H1 (cell line): ENCODE results near the gene CCDC116. TPM values are rescaled to one million over a fixed set of nuclear protein-coding genes. Genes with fewer than 3 reads are reported as not detected.
"Not testable (repeated sequence)": the region's sequence is repeated elsewhere in the genome, so short reads cannot be mapped to it uniquely, and the experiment has no call there.

Experiments
- CTCF ChIA-PET: fragments of 300-600 bp; sonication (Branson Sonifier 250); formaldehyde crosslinking; loops from one replicate; lab custom pipeline; 2021; ENCODE audit not compliant: partially characterized antibody; lab: Charles Lee
- POLR2A ChIA-PET: fragments of 300-600 bp; sonication (Branson Sonifier 250); formaldehyde crosslinking; loops from one replicate; lab custom pipeline; 2021; ENCODE audit warnings: inconsistent platforms; ENCODE audit not compliant: partially characterized antibody; lab: Charles Lee
- DNase-seq, 2 experiments: peaks; one replicate each; pipeline versions ENCODE4 v3.0.0 to v3.0.0-alpha.2; 2010 to 2022; ENCODE audit warnings: low spot score in 2 of 2, low read depth in 1 of 2, mixed read lengths in 1 of 2
- FAIRE-seq: peaks from 2 replicates; lab custom pipeline; 2011; peaks lifted over from hg19 to GRCh38; lab: Jason Lieb, UNC
- H2AFZ ChIP-seq: 2 replicates; pipeline ENCODE4 v1.8.1; 2012; ENCODE audit warnings: low read length, inconsistent platforms
- H2AK5ac ChIP-seq: 2 replicates; pipeline ENCODE4 v1.6.1; 2013; ENCODE audit warnings: low read depth, low read length
- H2BK120ac ChIP-seq: replicated peaks from 2 replicates; pipeline ENCODE3; 2013; ENCODE audit warnings: low read depth, low read length, inconsistent platforms
- H2BK12ac ChIP-seq: 2 replicates; pipeline ENCODE4 v1.6.1; 2013; ENCODE audit warnings: low read depth, low read length
- H2BK15ac ChIP-seq: 2 replicates; pipeline ENCODE4 v1.6.1; 2013; ENCODE audit warnings: low read length
- H2BK20ac ChIP-seq: 2 replicates; pipeline ENCODE4 v1.6.1; 2013; ENCODE audit warnings: low read length
- H2BK5ac ChIP-seq: 2 replicates; pipeline ENCODE4 v1.6.1; 2013; ENCODE audit warnings: low read depth, low read length
- H3K14ac ChIP-seq: 2 replicates; pipeline ENCODE4 v1.6.1; 2013; ENCODE audit warnings: inconsistent platforms; ENCODE audit not compliant: insufficient read length
- H3K18ac ChIP-seq: 2 replicates; pipeline ENCODE4 v1.6.1; 2013; ENCODE audit warnings: low read length; ENCODE audit errors: extremely low read depth
- H3K23ac ChIP-seq: 2 replicates; pipeline ENCODE4 v1.6.1; 2013; ENCODE audit warnings: inconsistent platforms; ENCODE audit not compliant: insufficient read length
- H3K23me2 ChIP-seq: 2 replicates; pipeline ENCODE4 v1.6.1; 2013; ENCODE audit warnings: low read depth, low read length
- H3K27ac ChIP-seq: 2 replicates; pipeline ENCODE4 v1.6.1; 2011; ENCODE audit warnings: low read depth, low read length, inconsistent platforms
- H3K27me3 ChIP-seq, 4 experiments: replicated peaks in 1 of 4; 1 replicate in 1 of 4; 2 replicates in 3 of 4; pipeline versions ENCODE4 v1.6.1 to v1.8.1; 2011 to 2013; ENCODE audit warnings: low read length in 3 of 4, mild to moderate bottlenecking in 3 of 4, inconsistent platforms in 2 of 4, mixed read lengths in 2 of 4, moderate library complexity in 1 of 4; ENCODE audit not compliant: control insufficient read depth in 3 of 4, insufficient read depth in 3 of 4; ENCODE audit errors: extremely low read depth in 1 of 4
- H3K36me3 ChIP-seq, 4 experiments: 2 replicates each; pipeline versions ENCODE4 v1.6.1 to v1.8.1; 2011 to 2013; ENCODE audit warnings: mild to moderate bottlenecking in 4 of 4, low read length in 3 of 4, moderate library complexity in 2 of 4, control low read depth in 1 of 4, inconsistent platforms in 1 of 4; ENCODE audit not compliant: insufficient read depth in 4 of 4, control insufficient read depth in 2 of 4
- H3K4ac ChIP-seq: replicated peaks from 2 replicates; pipeline ENCODE3; 2013; ENCODE audit warnings: low read length, low read depth, mixed read lengths, inconsistent platforms; ENCODE audit not compliant: insufficient read length
- H3K4me1 ChIP-seq, 4 experiments: replicated peaks in 1 of 4; 1 replicate in 1 of 4; 2 replicates in 3 of 4; pipeline versions ENCODE4 v1.6.1 to v1.8.1; 2011 to 2013; ENCODE audit warnings: low read length in 3 of 4, inconsistent platforms in 2 of 4, mixed read lengths in 1 of 4; ENCODE audit not compliant: insufficient read depth in 4 of 4, control insufficient read depth in 3 of 4
- H3K4me2 ChIP-seq, 2 experiments: 2 replicates each; pipeline versions ENCODE4 v1.6.1 to v1.8.1; 2011 to 2013; ENCODE audit warnings: low read depth in 2 of 2, low read length in 2 of 2, control low read depth in 1 of 2, inconsistent platforms in 1 of 2, mild to moderate bottlenecking in 1 of 2; ENCODE audit not compliant: insufficient read depth in 1 of 2
- H3K4me3 ChIP-seq, 4 experiments: fragments of 200-600, 300-600 bp in 1 of 4; sonication (generic), shearing (Covaris generic), sonication (Bioruptor Twin) in 1 of 4; 2 replicates each; pipeline versions ENCODE4 v1.5.1 to v1.8.1; 2011 to 2016; ENCODE audit warnings: low read length in 4 of 4, low read depth in 3 of 4, control low read depth in 2 of 4, inconsistent platforms in 2 of 4, mild to moderate bottlenecking in 2 of 4, mixed read lengths in 1 of 4, moderate library complexity in 1 of 4; ENCODE audit not compliant: insufficient read depth in 2 of 4; ENCODE audit errors: extremely low read depth in 1 of 4
- H3K56ac ChIP-seq: replicated peaks from 2 replicates; pipeline ENCODE3; 2013; ENCODE audit warnings: low read depth, mild to moderate bottlenecking, mixed read lengths, low read length, inconsistent platforms; ENCODE audit not compliant: insufficient read length
- H3K79me1 ChIP-seq: 2 replicates; pipeline ENCODE4 v1.6.1; 2013; ENCODE audit warnings: low read depth, low read length, control low read depth
- H3K79me2 ChIP-seq, 2 experiments: 2 replicates each; pipeline versions ENCODE4 v1.6.1 to v1.8.1; 2012 to 2013; ENCODE audit warnings: low read length in 2 of 2, mild to moderate bottlenecking in 2 of 2, inconsistent platforms in 1 of 2; ENCODE audit not compliant: insufficient read depth in 2 of 2, control insufficient read depth in 1 of 2
- H3K9ac ChIP-seq, 4 experiments: replicated peaks in 1 of 4; 1 replicate in 1 of 4; 2 replicates in 3 of 4; pipeline versions ENCODE4 v1.6.1 to v1.8.1; 2011 to 2013; ENCODE audit warnings: low read depth in 3 of 4, low read length in 3 of 4, control low read depth in 2 of 4, mild to moderate bottlenecking in 2 of 4, moderate library complexity in 2 of 4, inconsistent platforms in 1 of 4; ENCODE audit errors: extremely low read depth in 1 of 4
- H3K9me3 ChIP-seq, 2 experiments: 2 replicates each; pipeline versions ENCODE4 v1.6.1 to v1.8.1; 2012 to 2013; ENCODE audit warnings: mild to moderate bottlenecking in 2 of 2, moderate library complexity in 2 of 2, control low read depth in 1 of 2, inconsistent platforms in 1 of 2, low read depth in 1 of 2, low read length in 1 of 2, mixed read lengths in 1 of 2; ENCODE audit not compliant: insufficient read depth in 2 of 2
- H4K20me1 ChIP-seq, 2 experiments: replicated peaks in 1 of 2; 2 replicates each; pipeline versions ENCODE3 to v1.8.1; 2011 to 2013; ENCODE audit warnings: inconsistent platforms in 2 of 2, low read length in 2 of 2, mild to moderate bottlenecking in 1 of 2; ENCODE audit not compliant: insufficient read depth in 2 of 2, control insufficient read depth in 1 of 2
- H4K5ac ChIP-seq: 2 replicates; pipeline ENCODE4 v1.6.1; 2013; ENCODE audit warnings: low read length, low read depth, mixed read lengths, inconsistent platforms; ENCODE audit not compliant: insufficient read length
- H4K8ac ChIP-seq: 2 replicates; pipeline ENCODE4 v1.8.0; 2013; ENCODE audit warnings: mild to moderate bottlenecking, moderate library complexity, low read length, inconsistent platforms; ENCODE audit not compliant: insufficient read depth; ENCODE audit errors: extremely low read depth
- H4K91ac ChIP-seq: replicated peaks from 2 replicates; pipeline ENCODE3; 2013; ENCODE audit warnings: low read length, mixed read lengths, inconsistent platforms; ENCODE audit not compliant: insufficient read length
- WGBS, 2 experiments: shearing (Covaris generic) in 1 of 2; methylation state at CpG; one replicate each; pipeline versions ENCODE4 v1.1.6 to v1.1.7; 2013 to 2015; ENCODE audit warnings: low lambda C conversion rate in 2 of 2, mixed read lengths in 2 of 2, inconsistent platforms in 1 of 2, low coverage in 1 of 2, missing lambda C conversion rate in 1 of 2; ENCODE audit not compliant: insufficient replicate concordance in 2 of 2, insufficient coverage in 1 of 2, insufficient read length in 1 of 2; ENCODE audit errors: extremely low coverage in 1 of 2, missing lambda C conversion rate in 1 of 2; 5-methylcytosine and 5-hydroxymethylcytosine counted together
- polyA plus RNA-seq, 7 experiments: library from polyadenylated mRNA; depleted of rRNA in 3 of 7; stranded (reverse) in 5 of 7; unstranded in 2 of 7; fragments of >200 nt in 5 of 7; fragments of 200-250 nt in 2 of 7; gene quantifications; 1 replicate in 5 of 7; 2 replicates in 1 of 7; 4 replicates in 1 of 7; pipeline versions ENCODE4 v1.2.1 to v1.2.3, GENCODE V29; 2011 to 2013; ENCODE audit warnings: missing spikeins in 2 of 7, mixed read lengths in 2 of 7
- total RNA-seq: library from RNA; stranded (reverse); fragmentation: NEBNext Ultra II Directional; extraction: Animal tissue kit (Norgen Biotek cat#: 25700); gene quantifications from 2 replicates; pipeline ENCODE4 v1.2.1, GENCODE V29; 2021

CCDC116 gene
- total and polyA plus RNA-seq, 2 of the 8 experiments (the other 6 are each of a cell fraction or from before 2014, with no cell fraction given), result 0.08 TPM; not detected in 1

- H3K14ac ChIP-seq, H2BK5ac ChIP-seq, H2AFZ ChIP-seq, H2AK5ac ChIP-seq, H3K56ac ChIP-seq, DNase-seq, H4K5ac ChIP-seq, H3K27ac ChIP-seq, H2BK120ac ChIP-seq, H2BK20ac ChIP-seq, H2BK15ac ChIP-seq, H3K4me2 ChIP-seq, H3K23ac ChIP-seq, H3K79me1 ChIP-seq, FAIRE-seq, H3K36me3 ChIP-seq, H3K9ac ChIP-seq, H4K91ac ChIP-seq, H3K4ac ChIP-seq, H4K8ac ChIP-seq, H2BK12ac ChIP-seq, H3K9me3 ChIP-seq, H3K4me1 ChIP-seq, H3K27me3 ChIP-seq, H3K4me3 ChIP-seq, H3K79me2 ChIP-seq, H3K18ac ChIP-seq, H3K23me2 ChIP-seq: not testable (repeated sequence)
- ChIA-PET POLR2A (interaction anchor here (5.7 kb wide), 1 partner anchor 16 kb away, joined by 74 read pairs; the partner anchor contains the start of genes CCDC116 and YDJC), CTCF (interaction anchor here (0.7 to 22.2 kb wide), 15 partner anchors 8 to 194 kb away, joined by 3 to 499 read pairs (median 7); partner anchors contain the start of genes CCDC116 and YDJC)
- WGBS, 2 experiments, result 90% methylated on average over 6 of the region's 6 CpGs; no CpG with 5 or more reads in 1 of the 2 experiments
- H4K20me1 ChIP-seq, result peaks cover 0 to 13% of the 10 kb centered on the region in 2 experiments
Measured at GRCh38 chr22:21645513-21645912, 13.0 kb downstream of the CCDC116 start.
